Panc1 (cell line): ENCODE results near the gene PSG5.
"Not testable (repeated sequence)": the region's sequence is repeated elsewhere in the genome, so short reads cannot be mapped to it uniquely, and the experiment has no call there.

Experiments
- POLR2AphosphoS5 ChIP-seq: IDR thresholded peaks from 2 replicates; pipeline ENCODE4 v1.6.1; 2012; ENCODE audit warnings: mild to moderate bottlenecking, low read depth, low read length, moderate library complexity
- SIN3A ChIP-seq: IDR thresholded peaks from 2 replicates; pipeline ENCODE4 v1.6.1; 2012; ENCODE audit warnings: low read depth, mild to moderate bottlenecking, low read length, moderate library complexity, borderline replicate concordance; ENCODE audit not compliant: insufficient read depth
- TCF7L2 ChIP-seq: IDR thresholded peaks from 2 replicates; pipeline ENCODE4 v1.6.1; 2011; ENCODE audit warnings: mild to moderate bottlenecking, low read depth, low read length, inconsistent platforms
- TF ChIP-seq, protein P1 (sequence below): fragments of 450-650 bp; IDR thresholded peaks from 2 replicates; pipeline ENCODE4 v1.5.1; 2017; ENCODE audit warnings: mild to moderate bottlenecking
- TF ChIP-seq, protein P2 (sequence below), 2 experiments: IDR thresholded peaks; 2 replicates each; pipeline ENCODE4 v1.6.1; 2011 to 2012; ENCODE audit warnings: low read depth in 2 of 2, control low read depth in 1 of 2, low read length in 1 of 2, mild to moderate bottlenecking in 1 of 2, moderate library complexity in 1 of 2; ENCODE audit not compliant: insufficient read depth in 1 of 2

DNA sequence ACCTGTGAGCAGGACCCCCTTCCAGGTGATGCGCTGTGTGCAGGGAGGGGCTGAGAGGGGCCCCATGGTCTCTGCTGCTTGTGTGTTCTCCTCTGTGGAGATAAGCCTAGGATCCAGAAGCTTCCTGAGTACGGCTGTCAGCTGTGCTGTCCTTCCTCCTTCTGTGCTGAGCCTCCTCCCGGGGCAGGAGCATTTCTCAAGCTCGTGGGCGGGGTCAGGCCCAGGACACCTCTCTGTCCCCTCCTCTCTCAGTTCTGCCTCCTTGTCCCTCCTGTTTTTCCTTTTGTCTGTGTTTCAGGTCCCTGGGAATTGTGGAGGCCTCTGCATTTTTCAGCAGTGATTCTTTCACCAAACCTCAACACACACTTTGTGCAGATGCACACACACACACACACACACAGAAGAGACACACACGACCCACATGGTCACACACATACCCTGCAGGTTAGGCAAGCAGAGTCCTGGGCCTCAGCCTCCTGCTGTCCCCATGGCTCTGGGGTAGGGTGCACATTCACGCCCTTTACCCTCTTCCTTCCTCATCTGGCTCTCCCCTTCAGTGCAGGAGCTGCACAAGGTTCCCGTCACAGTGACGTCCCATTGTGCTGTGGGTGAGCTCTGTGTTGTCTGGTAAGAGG is 19.3 kb upstream of the PSG5 start, which contains the start of gene PSG4:
- TF ChIP-seq, protein P1, sequence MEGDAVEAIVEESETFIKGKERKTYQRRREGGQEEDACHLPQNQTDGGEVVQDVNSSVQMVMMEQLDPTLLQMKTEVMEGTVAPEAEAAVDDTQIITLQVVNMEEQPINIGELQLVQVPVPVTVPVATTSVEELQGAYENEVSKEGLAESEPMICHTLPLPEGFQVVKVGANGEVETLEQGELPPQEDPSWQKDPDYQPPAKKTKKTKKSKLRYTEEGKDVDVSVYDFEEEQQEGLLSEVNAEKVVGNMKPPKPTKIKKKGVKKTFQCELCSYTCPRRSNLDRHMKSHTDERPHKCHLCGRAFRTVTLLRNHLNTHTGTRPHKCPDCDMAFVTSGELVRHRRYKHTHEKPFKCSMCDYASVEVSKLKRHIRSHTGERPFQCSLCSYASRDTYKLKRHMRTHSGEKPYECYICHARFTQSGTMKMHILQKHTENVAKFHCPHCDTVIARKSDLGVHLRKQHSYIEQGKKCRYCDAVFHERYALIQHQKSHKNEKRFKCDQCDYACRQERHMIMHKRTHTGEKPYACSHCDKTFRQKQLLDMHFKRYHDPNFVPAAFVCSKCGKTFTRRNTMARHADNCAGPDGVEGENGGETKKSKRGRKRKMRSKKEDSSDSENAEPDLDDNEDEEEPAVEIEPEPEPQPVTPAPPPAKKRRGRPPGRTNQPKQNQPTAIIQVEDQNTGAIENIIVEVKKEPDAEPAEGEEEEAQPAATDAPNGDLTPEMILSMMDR: not testable (repeated sequence)
- TF ChIP-seq TCF7L2, POLR2AphosphoS5, SIN3A: not testable (repeated sequence)
- TF ChIP-seq, protein P2, sequence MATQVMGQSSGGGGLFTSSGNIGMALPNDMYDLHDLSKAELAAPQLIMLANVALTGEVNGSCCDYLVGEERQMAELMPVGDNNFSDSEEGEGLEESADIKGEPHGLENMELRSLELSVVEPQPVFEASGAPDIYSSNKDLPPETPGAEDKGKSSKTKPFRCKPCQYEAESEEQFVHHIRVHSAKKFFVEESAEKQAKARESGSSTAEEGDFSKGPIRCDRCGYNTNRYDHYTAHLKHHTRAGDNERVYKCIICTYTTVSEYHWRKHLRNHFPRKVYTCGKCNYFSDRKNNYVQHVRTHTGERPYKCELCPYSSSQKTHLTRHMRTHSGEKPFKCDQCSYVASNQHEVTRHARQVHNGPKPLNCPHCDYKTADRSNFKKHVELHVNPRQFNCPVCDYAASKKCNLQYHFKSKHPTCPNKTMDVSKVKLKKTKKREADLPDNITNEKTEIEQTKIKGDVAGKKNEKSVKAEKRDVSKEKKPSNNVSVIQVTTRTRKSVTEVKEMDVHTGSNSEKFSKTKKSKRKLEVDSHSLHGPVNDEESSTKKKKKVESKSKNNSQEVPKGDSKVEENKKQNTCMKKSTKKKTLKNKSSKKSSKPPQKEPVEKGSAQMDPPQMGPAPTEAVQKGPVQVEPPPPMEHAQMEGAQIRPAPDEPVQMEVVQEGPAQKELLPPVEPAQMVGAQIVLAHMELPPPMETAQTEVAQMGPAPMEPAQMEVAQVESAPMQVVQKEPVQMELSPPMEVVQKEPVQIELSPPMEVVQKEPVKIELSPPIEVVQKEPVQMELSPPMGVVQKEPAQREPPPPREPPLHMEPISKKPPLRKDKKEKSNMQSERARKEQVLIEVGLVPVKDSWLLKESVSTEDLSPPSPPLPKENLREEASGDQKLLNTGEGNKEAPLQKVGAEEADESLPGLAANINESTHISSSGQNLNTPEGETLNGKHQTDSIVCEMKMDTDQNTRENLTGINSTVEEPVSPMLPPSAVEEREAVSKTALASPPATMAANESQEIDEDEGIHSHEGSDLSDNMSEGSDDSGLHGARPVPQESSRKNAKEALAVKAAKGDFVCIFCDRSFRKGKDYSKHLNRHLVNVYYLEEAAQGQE (IDR thresholded peaks at IDR 0.05; ENCODE audit: insufficient read depth in 1 of 2, low read depth in 2 of 2, low read length in 1 of 2): not testable (repeated sequence)
